Stimulated activated CD4-positive, alpha-beta T cell treated with anti-CD3 and anti-CD28 coated beads, TNF-alpha, amount 100 ng/mL, for 24 hours (primary cell): ENCODE results near the gene HTR3A.

ENCODE experiments used
- DNase-seq, 3 experiments: peaks; one replicate each; pipeline ENCODE4 v3.0.0-alpha.2; 2020; ENCODE audit warnings: low read depth in 3 of 3

HTR3A gene

DNA sequence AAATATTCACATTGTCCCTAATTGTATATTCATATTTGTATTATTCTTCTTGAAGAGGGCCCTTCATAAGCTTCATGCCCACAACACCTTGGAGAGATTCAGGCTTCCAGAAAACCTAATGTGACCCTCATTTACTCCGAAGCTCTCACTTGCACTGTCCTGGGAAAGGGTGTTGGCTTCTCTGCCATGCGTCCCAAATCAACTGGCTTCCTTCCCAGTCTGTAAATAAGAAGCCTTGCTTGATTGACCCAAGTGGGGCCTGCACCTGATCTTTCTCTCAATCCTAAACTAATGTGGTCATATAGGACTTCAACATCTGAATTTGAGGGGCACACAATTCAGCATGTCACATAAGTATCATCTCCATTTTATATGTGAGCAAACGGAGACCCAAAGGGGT, 44.1 kb downstream of the HTR3A start:
- DNase-seq, result no peak

GRCh38 chr11:114019574-114019973, 44.7 kb downstream of the HTR3A start:
- DNase-seq, result no peak

DNA sequence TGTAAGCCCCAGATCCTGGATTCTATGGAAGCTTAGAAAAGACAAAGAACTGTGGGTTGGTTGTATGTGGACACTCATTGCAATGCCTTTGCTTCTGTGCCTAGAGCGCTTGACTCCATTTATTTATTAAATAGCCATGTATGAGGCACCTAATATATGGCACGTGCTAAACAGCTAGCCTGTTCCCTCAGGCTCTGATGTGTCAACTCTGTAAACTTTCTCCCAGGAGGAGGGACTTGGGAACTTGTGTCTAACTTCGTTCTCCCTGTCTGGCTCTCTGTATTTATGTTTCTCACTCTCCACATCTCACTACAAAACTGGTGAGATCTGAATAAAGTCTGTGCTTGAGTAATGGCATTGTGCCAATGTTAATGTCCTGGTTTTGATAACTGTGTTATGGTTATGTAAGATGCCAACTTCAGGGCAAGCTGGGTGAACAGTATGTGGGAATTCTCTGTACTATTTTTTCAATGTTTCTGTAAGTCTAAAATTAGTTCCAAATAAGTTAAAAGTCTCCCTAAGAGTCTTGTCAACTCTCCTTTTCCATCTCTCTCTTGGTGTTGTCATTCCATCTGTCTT, 50.5 kb downstream of the HTR3A start:
- no peak for DNase-seq

DNA sequence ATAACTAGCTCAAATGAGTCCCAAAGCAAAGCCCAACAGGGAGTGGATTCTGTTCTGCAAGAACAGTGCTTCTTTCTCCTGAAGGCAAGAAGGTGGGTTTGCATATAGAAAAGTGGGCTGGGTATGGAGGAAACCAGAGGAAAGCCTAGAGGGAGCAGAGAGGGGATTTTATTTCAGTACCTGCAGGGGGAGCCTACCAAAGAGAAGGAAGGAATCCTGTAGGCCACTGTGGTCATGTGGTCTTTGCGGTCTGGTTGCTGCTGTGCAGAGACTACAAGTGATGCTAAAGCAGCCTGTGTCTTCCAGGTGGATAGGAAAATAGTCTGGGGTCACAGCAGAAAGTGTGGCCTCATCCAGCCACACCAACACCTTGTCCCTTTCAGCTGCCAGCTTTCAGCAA, 51.4 kb downstream of the HTR3A start:
- peak in 1 of 3 experiments; percentile 4 for DNase-seq

GRCh38 chr11:114027391-114027790, 52.5 kb downstream of the HTR3A start:
- DNase-seq, result no peak

DNA sequence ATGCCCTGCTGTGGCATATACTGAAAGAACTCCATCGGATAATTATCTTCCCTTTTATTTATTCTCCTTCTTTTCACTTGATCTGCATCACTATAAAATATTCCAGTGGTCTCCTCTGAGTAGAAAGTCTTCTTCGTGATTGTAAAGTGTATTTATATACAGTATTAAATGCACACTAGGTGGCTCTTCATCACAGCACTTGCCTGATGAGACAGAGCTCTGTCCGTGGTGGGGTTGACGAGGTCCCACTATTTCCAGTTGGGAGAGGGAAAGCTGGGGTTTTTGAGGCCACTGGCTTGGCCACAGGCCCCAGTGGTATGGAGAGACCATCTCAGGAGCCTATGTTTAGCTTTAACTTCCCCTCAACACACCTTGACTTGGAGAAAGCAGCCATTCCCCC, 53.0 kb downstream of the HTR3A start:
- DNase-seq, result no peak

DNA sequence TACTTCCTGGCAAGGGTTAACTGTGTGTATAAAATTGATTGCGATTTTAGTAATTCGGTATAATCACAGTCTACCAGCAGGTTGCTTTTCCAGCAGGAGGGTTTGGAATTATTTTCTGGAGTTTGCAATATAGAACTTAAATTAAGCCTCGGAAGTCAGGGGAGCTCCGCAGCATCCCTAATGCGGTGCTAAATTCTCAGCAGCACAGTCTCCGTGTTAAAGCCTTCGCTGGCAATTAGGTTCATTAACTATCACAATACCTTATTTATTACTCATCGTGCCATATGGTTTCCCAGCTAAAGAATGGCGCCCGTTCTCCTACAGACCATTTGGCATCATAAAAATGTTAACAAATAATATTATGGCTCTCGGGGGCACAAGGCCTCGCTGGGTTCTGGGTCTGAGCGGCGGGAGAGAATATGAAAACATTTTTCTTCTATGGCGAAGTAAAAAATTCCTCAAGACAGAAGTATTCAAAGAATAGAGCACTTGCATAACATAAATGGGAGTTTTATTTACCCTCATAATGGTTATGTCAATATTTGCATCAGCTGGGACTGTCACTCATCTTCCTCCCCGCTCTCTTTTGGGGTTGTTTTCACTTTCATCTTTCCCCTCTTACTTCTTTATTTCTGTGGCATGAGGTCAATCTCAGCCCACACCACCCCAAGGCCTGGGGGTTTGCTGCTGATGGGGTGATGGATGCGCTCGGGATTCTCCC, 56.5 kb downstream of the HTR3A start:
- DNase-seq, result no peak

DNA sequence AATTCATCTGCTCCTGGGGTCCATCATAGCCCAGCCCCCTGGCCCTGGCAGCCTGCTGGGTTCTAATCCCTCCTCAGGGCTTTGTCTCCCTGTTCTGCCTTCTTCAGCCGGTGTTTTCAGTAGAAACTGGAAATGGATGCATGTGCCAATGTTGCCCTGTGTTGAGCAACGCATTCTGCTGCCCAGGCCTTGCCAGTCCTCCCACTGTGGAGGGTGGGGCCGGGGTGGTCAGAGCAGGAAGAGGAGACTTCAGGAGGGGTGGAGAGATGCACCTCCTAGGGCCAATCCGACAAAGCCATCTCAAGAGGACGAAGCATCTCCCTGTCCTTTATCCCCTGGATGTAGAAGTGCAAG, 57.0 kb downstream of the HTR3A start:
- DNase-seq, result no peak

DNA sequence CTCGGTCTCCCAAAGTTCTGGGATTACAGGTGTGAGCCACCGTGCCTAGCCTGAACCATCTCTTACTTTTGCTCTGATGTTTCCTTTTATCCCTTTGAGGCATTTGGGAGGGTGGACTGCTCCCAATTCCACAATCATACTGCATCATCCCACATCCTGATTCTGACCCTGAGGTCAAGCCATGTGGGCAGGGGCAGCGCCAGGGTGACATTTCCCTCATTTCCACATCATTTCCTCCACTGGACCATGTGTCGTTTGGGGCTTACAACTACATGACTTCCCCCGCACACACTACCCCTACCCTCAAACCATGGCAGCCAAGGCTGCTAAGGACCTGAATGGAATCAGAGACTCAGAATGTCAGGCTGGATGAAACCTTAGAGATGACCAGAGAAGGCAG, 58.2 kb downstream of the HTR3A start:
- DNase-seq, result no peak

- no peak for DNase-seq
Measured at GRCh38 chr11:114033572-114033971, 58.7 kb downstream of the HTR3A start.

DNA sequence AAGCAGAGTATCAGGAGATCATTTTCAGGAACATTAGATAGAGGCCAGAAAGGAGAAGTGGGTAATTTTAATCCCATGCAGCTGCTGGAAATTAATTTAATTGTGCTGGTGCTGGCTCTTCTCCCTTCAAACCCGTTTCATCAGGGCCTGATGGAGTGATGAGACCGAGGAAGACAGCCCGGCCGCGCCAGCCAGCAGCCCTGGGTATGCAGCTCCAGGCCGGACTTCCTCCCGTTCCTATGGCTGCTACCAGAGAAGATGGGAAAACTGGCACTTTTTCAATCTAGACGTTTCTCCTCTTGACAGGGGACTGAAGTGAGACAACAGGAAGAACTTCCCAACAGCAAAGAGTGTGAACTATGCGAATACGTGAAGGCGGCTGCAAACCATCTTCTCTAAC, 60.0 kb downstream of the HTR3A start:
- no peak for DNase-seq

DNA sequence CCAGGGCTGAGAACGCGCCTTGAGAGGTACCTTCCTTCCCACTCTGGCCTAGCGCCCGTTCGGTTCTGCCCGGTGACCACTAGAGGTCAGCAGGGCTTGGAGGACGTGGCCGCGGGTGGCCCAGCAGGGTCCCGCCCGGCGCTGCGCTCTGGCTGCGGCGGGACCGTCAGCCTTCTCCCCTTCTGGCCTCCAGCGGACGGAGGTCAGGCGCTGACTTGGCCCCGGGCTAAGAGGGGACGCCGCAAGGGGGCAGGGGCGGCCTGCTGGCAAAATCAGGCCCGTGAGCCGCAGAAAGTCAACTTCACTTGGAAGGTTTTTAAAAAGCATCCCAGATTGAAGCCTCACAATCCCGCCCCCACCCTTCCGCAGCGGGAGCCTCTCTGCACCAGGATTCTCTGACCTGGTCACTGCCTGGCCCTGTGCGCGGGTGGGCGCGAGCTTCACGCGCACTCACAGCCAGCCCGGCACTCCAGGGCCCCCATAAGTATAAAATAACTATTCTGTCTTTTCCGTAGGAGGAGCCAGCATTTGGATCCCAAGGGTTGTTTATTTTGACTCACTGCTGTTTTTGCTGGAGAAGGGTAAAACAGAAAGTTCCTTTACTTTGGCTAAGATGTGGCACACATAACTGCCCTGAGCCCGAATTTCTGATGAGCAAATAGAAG, 61.4 kb downstream of the HTR3A start:
- peak; percentile 12 to 55 (median 18) for DNase-seq

GRCh38 chr11:114036958-114037357, 62.0 kb downstream of the HTR3A start:
- DNase-seq, result no peak

DNA sequence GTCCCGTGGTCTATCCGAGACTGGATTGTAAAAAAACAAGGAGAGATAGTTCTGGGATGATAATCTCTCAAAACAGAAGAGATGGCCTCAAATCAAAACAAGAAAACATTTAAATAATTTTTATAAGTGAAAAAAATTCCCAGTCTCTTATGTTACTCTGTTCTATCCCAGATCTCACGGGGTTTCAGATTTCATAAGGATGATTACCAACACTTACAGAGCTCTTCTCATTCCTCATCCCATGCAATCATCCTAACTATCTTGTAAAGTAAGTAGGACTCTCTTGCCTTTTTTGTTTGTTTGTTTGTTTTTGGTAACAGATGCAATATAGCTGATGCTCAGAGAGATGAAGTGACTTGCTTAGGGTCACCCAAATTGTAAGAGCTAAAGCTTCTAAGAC, 64.6 kb downstream of the HTR3A start:
- DNase-seq, result no peak
